ENCODE data around the gene TREML4. TPM values are rescaled to one million over a fixed set of nuclear protein-coding genes. Genes with fewer than 3 reads are reported as not detected.
A peak's percentile ranks its signal among the peaks of the same experiment; 100 is the strongest.
"Not testable (repeated sequence)": the region's sequence is repeated elsewhere in the genome, so short reads cannot be mapped to it uniquely, and the experiment has no call there.

TREML4 gene
- total RNA-seq, 1 experiment from 2014 or later, result not detected

DNA sequence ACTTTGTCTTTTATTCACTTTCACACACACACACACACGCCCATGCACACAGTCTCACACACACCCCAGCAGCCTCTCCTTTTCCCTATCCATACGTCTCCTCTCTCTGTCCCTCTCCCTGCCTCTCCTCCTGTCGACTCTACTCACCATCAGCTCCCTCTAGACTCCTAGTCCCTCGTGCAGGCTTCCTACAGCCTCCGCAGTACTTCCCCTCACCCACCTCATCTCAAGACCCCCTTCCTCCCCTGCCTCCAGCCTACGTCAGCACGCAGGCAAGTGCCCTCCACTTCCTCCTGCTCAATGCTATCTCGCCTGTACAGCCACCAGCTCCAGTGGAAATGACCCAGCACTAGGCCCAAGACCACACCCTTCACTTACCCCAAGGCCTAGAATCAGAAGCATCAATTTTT lies 26.4 kb upstream of the TREML4 start:
- no peak for DNase-seq (ENCODE audit: extremely low read depth, low read depth)

DNA sequence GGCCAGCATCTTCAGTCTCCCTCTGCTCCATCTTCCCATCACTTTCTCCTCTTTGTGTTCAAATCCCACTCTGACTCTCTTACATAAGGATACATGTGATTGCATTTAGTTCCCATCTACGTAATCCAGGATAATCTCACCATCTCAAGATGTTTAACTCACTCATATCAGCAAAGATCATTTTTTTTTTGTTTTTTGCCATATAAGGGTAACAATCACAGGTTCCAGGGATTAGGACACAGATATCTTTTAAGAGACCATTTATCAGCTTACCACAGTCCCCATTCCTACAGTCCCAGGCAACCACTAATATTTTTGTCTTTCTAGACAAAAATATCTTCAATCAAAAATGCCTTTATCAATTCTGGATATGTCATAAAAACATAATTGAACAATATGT lies 24.0 kb upstream of the TREML4 start:
- DNase-seq (ENCODE audit: extremely low read depth, low read depth), result no peak

DNA sequence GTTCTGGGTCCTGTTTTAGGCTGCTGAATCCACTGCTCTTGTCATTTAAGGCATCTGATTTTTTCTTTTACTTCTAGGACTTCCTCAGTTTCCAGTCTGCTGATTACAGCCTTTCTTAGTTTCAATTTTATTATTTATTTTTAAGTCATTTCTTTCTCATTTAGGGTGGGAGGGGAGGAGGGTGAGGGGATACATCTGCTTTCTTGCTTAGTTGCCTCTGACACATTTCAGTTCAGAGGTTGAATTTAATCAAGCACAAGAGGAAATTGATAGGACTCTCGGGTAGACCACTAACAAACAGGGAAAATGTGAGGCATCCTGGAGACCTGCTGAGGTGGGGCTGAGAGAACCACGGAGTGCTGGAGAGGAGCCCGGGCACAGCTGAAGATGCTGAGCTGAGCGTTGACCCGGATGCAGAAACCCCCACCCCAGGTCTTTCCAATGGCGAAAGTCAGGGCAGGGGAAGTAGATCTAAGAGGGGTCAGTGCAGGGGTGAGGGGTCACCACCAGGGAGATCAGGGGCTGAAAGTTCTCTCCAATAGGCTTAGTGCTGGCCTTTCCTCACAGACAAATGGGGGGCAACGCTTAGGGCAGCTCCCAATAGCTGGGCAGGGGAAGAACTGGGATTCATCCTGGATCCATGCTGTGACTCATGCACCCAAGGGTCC lies 19.6 kb upstream of the TREML4 start:
- no peak for DNase-seq (ENCODE audit: extremely low read depth, low read depth)

DNA sequence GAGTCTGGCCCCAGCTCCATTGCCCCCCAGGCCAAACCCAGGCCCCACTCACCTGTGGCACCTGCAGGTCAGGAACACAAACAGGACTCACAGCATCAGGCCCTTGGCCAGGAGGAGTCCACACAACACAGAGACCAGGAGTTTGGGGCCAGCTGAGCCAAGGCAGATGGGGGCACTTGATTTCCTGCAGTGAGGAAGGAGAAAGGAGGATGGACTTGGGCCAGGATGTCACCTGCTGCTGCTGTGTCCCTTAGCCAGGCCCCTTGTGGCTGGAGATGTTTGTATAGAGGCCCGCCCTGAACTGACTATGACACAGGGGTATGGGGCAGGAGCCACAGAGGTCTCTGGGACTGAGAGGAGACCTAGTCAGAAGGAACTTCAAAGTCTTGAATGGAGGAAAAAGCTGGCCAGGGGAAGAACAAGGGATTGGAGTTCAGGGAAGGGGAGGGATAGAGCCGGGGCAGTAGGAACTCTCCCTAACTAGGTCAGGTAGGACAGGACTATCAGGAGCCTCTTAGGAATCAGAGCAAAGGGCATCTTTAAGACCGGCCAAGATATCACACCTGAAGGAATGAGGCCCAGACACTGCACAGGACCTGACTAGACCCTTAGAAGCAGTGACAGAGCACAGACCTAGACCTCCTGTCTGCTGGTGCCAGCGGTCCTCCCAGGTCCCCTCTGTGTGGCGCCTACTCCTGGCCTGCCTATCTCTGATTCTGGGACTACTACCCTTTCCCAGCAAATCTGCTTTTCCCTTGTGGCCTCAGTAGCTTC lies 18.4 kb upstream of the TREML4 start:
- no peak for DNase-seq (ENCODE audit: extremely low read depth, low read depth)

DNA sequence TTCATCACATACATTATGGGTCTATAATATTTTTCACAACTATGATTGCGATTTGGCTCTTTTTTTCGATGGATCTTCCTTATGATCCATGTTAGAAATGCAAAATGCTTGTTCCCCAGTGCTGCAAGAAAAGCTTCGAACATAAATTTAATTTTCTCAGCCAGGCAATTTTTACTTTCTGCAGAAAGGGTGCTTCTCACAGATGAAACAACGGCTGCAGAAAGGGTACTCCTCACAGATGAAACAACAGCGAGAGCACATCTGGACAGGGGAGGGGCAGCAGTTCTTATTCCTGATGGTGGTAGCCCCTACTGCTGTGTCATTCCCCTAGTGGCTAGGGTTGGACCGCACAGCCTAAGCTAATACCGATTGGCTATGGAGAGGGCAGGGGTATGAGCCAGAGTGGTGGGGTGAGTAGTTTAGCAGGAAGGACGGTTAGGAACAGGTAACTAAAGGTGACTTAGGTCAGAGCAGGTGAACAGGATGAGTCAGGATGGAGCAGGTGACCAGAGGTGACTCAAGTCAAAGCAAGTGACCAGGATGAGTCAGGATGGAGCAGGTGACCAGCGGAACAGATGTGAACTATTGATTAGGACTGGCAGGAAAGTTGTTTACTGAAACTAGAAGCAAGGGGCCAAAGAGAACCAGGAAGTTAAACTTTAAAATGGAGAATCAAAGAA lies 13.4 kb upstream of the TREML4 start:
- no peak for DNase-seq (ENCODE audit: extremely low read depth, low read depth)

DNA sequence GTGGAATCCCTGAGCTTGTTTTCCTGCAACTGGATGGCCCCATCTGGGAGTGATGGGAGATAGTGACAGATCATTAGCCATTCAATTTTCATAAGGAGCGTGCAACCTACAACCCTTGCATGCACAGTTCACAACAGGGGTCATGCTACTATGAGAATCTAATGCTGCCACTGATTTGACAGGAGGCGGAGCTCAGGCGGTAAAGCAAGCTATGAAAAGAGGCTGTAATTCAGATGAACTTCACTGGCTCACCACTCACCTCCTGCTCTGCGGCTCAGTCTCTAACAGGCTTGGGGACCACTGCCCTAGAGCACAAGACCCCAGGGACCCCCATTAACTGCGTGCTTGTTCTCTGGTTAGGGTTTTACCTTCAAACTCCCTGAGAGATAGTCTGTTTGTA lies 12.4 kb upstream of the TREML4 start:
- DNase-seq (ENCODE audit: extremely low read depth, low read depth), result no peak

DNA sequence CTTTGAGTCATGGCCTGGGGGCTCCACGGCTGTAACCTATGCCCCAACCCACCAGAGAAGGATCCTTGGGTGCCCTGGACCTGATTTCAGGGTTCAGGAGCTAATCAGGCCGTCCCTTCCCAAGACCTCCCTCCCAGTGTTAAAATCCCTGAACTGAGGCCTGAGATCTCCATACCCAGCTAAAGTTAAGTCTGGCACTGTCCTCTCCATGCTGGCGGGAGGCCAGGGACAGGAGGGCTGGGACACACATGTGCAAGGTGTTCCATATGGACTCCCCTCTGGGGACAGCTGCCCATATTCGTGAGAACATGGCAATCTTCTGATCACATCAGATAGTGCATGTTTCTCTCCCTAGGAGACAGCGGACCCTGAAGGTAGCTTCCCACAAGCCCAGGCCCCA lies 11.5 kb upstream of the TREML4 start:
- no peak for DNase-seq (ENCODE audit: extremely low read depth, low read depth)

DNA sequence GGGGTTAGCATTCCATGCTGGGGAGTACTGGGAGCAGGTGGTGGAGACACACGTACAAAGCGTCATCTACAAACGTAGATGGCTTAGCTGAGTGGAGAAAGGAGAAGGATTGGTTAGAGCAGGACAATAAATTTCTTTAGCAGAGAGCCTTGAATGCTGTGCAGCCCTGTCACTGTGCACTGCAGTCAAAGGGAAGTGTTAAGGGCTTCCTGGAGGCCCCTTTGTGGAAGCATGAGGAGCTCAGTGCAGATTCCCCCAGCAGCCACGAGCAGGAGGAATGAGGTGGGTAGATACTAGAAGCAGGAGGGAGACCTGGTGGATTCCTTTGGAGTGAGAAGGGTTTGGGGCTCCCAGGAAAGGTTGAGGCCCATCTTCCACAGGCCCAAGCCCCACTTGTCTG lies 6.1 kb upstream of the TREML4 start:
- DNase-seq (ENCODE audit: extremely low read depth, low read depth), result no peak

DNA sequence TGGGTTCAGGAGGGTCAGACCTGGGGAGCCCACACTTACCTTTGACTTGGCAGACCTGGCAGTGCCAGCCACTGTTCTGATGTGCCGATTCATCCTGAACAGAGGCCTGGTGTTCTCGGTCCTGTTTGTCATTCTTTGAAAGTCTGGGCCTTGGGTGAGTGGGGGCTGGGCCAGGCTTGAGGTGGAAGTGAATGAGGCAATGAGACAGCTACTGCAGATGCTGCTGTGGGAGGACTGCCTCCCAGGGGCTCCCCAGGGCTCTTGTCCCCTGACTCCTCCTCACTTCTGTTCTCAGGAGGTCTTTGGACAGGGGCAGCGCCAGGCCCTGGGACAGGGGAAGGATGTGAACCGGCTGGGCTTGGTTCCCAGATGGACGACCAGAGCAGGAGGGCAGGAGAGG lies 5.6 kb upstream of the TREML4 start:
- no peak for DNase-seq (ENCODE audit: extremely low read depth, low read depth)

DNA sequence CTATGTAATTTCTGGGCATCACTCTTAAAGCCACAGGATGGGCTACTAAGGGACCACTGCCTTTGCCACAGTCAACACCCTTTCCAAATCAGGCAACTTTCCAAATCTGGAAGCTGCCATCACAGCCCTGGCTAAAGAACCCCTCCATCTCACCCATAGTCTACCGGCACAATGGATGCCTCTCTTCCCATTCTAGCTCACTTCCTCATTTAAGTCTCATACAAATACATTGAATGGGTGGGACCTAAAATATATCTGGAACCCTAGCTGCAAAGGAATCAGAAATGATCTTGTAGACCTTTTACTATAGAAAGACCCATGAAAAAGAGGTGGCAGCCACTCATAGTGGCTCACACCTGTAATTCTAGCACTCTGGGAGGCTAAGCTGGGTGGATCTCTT lies 3.3 kb upstream of the TREML4 start:
- DNase-seq (ENCODE audit: extremely low read depth, low read depth), result no peak

DNA sequence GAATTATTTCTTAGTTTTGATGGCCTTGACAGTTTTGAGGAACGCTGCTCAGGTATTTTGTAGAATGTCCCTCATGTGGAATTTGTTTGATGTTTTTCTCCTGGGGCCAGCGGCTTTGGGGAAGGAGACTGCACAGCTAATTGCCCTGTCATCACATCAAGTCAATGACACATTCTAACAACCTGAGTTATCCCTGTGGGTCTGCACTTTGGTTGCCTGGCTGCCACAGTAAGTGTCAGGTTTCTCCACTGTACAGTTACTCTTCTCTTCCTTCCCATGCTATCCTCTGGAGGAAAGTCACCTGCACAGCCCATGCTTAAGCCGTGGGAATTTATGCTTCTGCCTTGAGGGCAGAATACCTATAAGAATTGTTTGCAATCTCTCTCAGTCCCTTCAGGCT lies 1.4 kb upstream of the TREML4 start:
- no peak for DNase-seq (ENCODE audit: extremely low read depth, low read depth)

DNA sequence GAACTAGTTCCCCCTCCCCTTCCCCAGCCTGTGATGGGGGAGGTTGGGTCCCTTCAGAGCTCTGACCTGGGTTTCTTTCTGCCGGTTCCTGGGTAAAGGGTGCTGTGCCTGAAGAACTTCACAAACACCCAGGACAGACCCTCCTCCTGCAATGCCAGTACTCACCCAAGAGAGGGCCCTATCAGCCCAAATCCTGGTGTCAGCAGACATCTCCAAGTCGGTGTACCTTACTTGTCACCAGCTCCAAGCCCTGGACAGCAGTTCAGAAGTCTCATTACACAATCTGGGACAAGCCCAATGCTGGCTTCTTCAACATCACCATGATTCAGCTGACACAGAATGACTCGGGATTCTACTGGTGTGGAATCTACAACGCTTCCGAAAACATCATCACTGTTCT lies 467 bp downstream of the TREML4 start:
- peak; percentile 16 for DNase-seq (ENCODE audit: extremely low read depth, low read depth)

DNA sequence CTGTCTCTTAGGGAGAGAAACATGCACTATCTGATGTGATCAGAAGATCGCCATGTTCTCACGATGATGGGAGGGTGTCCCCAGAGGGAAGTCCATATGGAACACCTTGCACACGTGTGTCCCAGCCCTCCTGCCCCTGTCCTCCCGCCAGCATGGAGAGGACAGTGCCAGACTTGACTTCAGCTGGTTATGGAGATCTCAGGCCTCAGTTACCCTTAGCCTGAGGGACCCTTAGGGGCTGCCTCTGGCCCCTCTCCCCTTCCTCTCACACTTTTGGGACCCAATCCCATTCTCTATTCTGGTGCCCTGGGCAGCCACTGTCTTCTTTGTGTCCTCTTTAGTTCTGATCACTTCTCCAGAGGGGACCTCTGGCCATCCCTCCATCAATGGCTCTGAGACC lies 1.6 kb downstream of the TREML4 start:
- no peak for DNase-seq (ENCODE audit: extremely low read depth, low read depth)

DNA sequence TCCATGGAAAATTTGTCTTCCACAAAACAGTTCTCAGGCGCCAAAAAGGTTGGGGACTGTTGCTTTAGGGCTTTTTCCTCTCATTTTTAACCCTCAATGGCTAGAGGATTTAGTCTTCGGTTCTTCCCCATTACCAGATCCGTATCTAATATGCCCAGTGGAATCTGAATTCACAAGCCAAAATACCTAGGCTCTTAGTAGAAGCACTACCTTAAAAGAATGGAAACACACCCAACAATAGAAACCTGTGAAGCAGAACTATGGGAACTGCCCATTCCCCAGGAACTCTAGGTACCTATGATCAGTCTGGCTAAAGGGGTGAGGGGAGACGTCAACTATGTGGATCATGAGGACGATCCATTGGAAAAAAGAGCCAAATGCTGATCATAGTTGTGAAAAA lies 3.1 kb downstream of the TREML4 start:
- no peak for DNase-seq (ENCODE audit: extremely low read depth, low read depth)

DNA sequence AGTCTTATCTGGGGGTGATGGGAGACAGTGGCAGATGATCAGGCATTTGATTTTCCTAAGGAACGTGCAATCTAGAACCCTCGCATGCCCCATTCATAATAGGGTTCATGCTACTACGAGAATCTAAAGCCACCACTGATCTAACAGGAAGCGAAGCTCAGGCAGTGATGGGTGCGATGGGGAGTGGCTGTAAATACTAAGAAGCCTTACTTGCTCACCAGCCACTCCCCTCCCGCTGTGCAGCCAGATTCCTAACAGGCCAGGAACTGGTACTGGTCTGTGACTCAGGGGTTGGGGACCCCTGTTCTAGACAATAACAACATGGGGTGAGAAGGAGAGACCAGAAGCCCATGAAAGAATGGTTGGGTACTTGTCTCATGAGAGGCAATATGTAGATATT lies 4.5 kb downstream of the TREML4 start:
- DNase-seq (ENCODE audit: extremely low read depth, low read depth), result no peak

DNA sequence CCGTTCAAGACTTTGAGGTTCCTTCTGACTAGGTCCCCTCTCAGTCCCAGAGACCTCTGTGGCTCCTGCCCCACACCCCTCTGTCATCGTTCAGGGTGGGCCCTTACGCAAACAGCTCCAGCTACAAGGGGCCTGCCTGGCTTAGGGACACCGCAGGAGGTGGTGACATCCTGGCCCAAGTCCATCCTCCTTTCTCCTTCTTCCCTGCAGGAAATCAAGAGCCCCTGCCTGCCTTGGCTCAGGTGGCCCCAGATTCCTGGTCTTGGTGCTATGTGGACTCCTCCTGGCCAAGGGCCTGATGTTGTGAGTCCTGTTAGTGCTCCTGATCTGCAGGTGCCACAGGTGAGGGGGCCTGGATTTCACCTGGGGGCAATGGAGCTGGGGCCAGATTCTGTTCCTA lies 8.1 kb downstream of the TREML4 start:
- DNase-seq (ENCODE audit: extremely low read depth, low read depth), result no peak

DNA sequence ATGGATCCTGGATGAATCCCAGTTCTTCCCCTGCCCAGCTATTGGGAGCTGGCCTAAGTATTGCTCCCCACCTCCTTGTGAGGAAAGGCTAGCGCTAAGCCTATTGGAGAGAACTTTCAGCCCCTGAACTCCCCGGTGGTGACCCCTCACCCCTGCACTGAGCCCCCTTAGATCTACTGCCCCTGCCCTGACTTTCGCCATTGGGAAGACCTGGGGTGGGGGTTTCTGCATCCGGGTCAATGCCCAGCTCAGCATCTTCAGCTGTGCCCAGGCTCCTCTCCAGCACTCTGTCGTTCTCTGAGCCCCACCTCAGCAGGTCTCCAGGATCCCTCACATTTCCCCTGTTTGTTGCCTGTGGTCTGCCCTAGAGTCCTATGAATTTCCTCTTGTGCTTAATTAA lies 9.0 kb downstream of the TREML4 start:
- DNase-seq (ENCODE audit: extremely low read depth, low read depth), result no peak

DNA sequence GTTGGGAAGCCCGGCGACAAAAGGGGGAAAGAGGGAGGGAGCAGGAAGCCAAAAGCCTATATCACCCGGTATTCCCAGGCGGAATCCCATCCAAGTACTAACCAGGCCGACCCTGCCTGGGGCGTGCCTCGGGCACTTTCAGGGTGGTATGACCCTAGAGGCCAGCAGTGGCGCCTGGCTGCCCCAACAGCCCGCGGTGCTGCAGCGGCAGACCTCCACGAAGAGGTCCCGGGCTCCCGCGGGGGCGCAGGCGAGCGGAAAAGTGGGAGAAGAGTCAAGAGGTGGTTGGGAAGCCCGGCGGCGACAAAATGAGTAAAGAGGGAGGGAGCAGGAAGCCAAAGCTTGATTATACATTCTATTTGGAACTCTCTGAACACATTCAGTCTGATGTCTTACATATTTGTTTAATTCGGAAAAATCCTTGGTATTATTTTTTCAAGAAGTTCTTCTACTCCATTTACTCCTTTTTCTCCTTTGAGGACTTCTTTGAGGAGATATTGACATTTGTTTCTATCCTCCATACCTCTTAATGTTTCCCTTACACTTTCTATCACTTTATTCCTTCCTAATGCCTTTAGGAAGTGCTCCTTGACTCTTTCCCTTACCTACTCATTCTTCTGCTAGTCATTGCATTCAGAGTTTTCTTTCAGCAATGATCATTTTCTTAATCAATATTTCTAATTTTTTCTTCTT lies 11.5 kb downstream of the TREML4 start:
- DNase-seq (ENCODE audit: extremely low read depth, low read depth), result no peak

DNA sequence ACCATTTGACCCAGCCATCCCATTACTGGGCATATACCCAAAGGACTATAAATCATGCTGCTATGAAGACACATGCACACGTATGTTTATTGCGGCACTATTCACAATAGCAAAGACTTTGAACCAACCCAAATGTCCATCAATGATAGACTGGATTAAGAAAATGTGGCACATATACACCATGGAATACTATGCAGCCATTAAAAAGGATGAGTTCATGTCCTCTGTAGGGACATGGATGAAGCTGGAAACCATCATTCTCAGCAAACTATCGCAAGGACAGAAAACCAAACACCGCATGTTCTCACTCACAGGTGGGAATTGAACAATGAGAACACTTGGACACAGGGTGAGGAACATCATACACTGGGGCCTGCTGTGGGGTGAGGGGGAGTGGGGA lies 18.4 kb downstream of the TREML4 start:
- not testable (repeated sequence) for DNase-seq (ENCODE audit: extremely low read depth, low read depth)

DNA sequence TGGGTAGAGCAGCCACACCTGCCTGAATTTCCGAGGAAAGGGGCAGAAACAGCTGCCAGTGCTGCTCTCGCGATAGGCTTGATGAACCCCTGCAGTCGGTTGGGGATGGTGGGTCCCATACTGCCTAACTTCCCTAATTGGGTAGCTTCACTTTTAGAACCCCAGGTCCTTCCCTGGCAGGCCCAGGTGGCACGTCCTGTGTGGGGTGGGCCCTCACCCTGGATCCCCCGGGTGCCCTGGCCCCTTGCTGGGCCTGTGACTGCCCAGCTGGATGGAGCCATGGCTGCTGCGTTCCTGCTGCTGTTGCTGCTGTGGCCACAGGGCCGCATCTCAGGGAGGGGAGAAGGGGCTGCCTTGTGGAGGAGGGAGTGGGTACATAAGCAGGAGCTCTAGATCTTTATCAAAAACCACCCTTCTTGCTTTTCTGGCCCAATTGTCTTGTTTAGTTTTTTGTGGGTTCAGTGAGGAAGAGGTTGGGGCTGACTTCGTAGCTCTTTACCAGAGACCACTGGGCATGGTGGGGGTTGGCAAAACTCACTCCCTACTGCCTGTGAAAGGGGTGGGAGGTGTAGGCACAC lies 19.2 kb downstream of the TREML4 start:
- DNase-seq (ENCODE audit: extremely low read depth, low read depth), result no peak

Data from NCI-H460 (cell line).